Vagina (tissue), 2 donors: ENCODE results near the gene EFCAB6.

ENCODE experiments used
- CTCF ChIP-seq, 3 experiments: fragments of 450-650 bp in 2 of 3; fragments of 200-600 bp in 1 of 3; sonication (generic) in 1 of 3; IDR thresholded peaks; one replicate each; pipeline ENCODE4 v1.5.1; 2017 to 2019; ENCODE audit warnings: antibody characterized with exemption in 3 of 3, mild to moderate bottlenecking in 2 of 3, moderate library complexity in 2 of 3
- POLR2A ChIP-seq, 2 donors: fragments of 450-650 bp; IDR thresholded peaks; one replicate each; pipeline ENCODE4 v1.6.1; 2017; ENCODE audit warnings: antibody characterized with exemption in 2 of 2, mild to moderate bottlenecking in 2 of 2, moderate library complexity in 2 of 2

- TF ChIP-seq POLR2A (IDR thresholded peaks at IDR 0.05) (no peak), CTCF (IDR thresholded peaks at IDR 0.05) (no peak)
Measured at GRCh38 chr22:43670513-43670912, 141.6 kb downstream of the EFCAB6 start.
